Loucy (cell line): Measurements from ENCODE around the gene POLR3F.

ENCODE experiments used
- H2AFZ ChIP-seq: fragments of 200-600 bp; sonication (generic); 2 replicates; pipeline ENCODE4 v1.6.0; 2016; ENCODE audit warnings: antibody characterized with exemption, mild to moderate bottlenecking, low read length, moderate library complexity
- H3F3A ChIP-seq: fragments of 200-600 bp; 2 replicates; pipeline ENCODE4 v1.6.0; 2016; ENCODE audit warnings: antibody characterized with exemption, low read depth, mild to moderate bottlenecking
- H3K27me3 ChIP-seq: fragments of 200-600 bp; sonication (generic); 2 replicates; pipeline ENCODE4 v1.6.1; 2014; ENCODE audit warnings: low read length, mild to moderate bottlenecking; ENCODE audit not compliant: insufficient read depth, poor library complexity, severe bottlenecking
- H3K36me3 ChIP-seq: fragments of 200-600 bp; sonication (generic); 2 replicates; pipeline ENCODE4 v1.6.1; 2016; ENCODE audit warnings: low read length; ENCODE audit not compliant: insufficient read depth
- H3K4me1 ChIP-seq: fragments of 200-600 bp; sonication (generic); 2 replicates; pipeline ENCODE4 v1.5.1; 2014; ENCODE audit warnings: low read length, mild to moderate bottlenecking; ENCODE audit not compliant: insufficient read depth, poor library complexity, severe bottlenecking
- H3K4me2 ChIP-seq: fragments of 200-600 bp; sonication (generic); 2 replicates; pipeline ENCODE4 v1.6.0; 2014; ENCODE audit warnings: antibody characterized with exemption, low read length, low read depth, mild to moderate bottlenecking; ENCODE audit not compliant: poor library complexity, severe bottlenecking
- H3K4me3 ChIP-seq: fragments of 200-600 bp; sonication (generic); 2 replicates; pipeline ENCODE4 v1.5.1; 2014; ENCODE audit warnings: low read length, mild to moderate bottlenecking, mixed read lengths; ENCODE audit not compliant: poor library complexity, severe bottlenecking
- H3K79me2 ChIP-seq: fragments of 200-600 bp; sonication (generic); 2 replicates; pipeline ENCODE4 v1.6.1; 2014; ENCODE audit warnings: low read length; ENCODE audit not compliant: insufficient read depth
- H3K9ac ChIP-seq: fragments of 200-600 bp; sonication (generic); 2 replicates; pipeline ENCODE4 v1.6.0; 2014; ENCODE audit warnings: mild to moderate bottlenecking, low read depth, low read length, moderate library complexity; ENCODE audit not compliant: poor library complexity, severe bottlenecking
- H3K9me2 ChIP-seq: fragments of 200-600 bp; sonication (generic); replicated peaks from 2 replicates; pipeline ENCODE4 v1.6.1; 2016; ENCODE audit warnings: low read depth, low read length, mixed read lengths
- H3K9me3 ChIP-seq: fragments of 200-600 bp; sonication (generic); 2 replicates; pipeline ENCODE4 v1.6.1; 2014; ENCODE audit warnings: mild to moderate bottlenecking, antibody characterized with exemption, low read length, low read depth; ENCODE audit not compliant: insufficient read depth
- H4K20me1 ChIP-seq: fragments of 200-600 bp; sonication (generic); 2 replicates; pipeline ENCODE4 v1.6.0; 2014; ENCODE audit warnings: antibody characterized with exemption, low read length, mild to moderate bottlenecking; ENCODE audit not compliant: insufficient read depth, poor library complexity, severe bottlenecking
- EZH2phosphoT487 ChIP-seq: fragments of 200-600 bp; IDR thresholded peaks from 2 replicates; pipeline ENCODE4 v1.6.1; 2018; ENCODE audit warnings: antibody characterized with exemption, mild to moderate bottlenecking, moderate library complexity, borderline replicate concordance
- TF ChIP-seq, protein P1 (sequence below): fragments of 200-600 bp; sonication (generic); conservative IDR thresholded peaks from 2 replicates; pipeline ENCODE4 v1.5.1; 2014; ENCODE audit warnings: mild to moderate bottlenecking, antibody characterized with exemption, low read length

Gene POLR3F

DNA sequence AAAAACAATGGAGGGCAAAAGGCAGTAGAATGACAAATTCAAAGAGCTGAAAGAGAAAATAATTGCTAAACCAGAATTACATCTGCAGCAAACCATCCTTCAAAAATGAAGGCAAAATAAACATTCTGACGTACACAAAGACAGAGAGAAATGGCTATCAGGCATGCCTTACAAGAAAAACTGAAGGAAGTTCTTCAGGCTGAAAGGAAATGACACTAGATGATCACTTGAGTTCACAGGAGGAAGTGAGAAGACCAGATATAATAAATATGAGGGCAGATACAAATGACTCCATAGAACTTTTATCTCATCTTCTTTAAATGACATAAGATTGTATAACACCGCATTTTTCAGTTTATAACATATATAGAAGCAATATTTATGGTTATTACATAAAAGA is 30.3 kb upstream of the POLR3F start:
- peak overlapping the region; percentile 19 for H3K4me2 ChIP-seq
- H3K79me2 ChIP-seq = no peaks in the 10 kb centered on the region
- H3K9me3 ChIP-seq = no peaks in the 10 kb centered on the region
- no peaks in the 10 kb centered on the region for H3K36me3 ChIP-seq
- no peaks in the 10 kb centered on the region for H4K20me1 ChIP-seq
- peak overlapping the region; percentile 18 for H3K4me3 ChIP-seq
- H3K9ac ChIP-seq = no peak overlapping the region
- peaks cover 5% of the 10 kb centered on the region for H3K4me1 ChIP-seq
- peak overlapping the region; percentile 80 for H2AFZ ChIP-seq
- H3K27me3 ChIP-seq = no peaks in the 10 kb centered on the region
- no peaks in the 10 kb centered on the region for H3K9me2 ChIP-seq
- TF ChIP-seq EZH2phosphoT487 = no peak
- TF ChIP-seq, protein P1, sequence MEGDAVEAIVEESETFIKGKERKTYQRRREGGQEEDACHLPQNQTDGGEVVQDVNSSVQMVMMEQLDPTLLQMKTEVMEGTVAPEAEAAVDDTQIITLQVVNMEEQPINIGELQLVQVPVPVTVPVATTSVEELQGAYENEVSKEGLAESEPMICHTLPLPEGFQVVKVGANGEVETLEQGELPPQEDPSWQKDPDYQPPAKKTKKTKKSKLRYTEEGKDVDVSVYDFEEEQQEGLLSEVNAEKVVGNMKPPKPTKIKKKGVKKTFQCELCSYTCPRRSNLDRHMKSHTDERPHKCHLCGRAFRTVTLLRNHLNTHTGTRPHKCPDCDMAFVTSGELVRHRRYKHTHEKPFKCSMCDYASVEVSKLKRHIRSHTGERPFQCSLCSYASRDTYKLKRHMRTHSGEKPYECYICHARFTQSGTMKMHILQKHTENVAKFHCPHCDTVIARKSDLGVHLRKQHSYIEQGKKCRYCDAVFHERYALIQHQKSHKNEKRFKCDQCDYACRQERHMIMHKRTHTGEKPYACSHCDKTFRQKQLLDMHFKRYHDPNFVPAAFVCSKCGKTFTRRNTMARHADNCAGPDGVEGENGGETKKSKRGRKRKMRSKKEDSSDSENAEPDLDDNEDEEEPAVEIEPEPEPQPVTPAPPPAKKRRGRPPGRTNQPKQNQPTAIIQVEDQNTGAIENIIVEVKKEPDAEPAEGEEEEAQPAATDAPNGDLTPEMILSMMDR = no peak
- H3F3A ChIP-seq = no peaks in the 10 kb centered on the region

DNA sequence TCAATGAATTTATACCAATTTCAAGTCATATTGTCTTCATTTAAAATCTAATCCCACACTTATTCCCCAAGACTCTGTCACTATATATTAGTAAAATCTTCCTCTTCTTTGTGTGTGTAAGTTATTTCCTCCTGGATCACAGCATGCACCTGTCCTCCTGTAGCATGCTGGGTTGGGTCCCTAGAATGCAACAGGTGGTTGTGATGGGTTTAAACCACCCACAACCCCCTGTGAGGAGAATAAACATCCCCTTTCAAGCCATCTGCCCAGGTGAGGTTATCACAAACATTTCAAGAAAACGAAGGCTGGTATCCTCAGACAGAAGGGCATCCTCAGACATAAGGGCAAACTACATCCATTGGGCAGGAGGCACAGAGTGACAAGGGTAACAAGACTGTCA is 26.8 kb upstream of the POLR3F start:
- no peak overlapping the region for H3K4me2 ChIP-seq
- H3K9ac ChIP-seq = no peak overlapping the region
- H3K9me3 ChIP-seq = no peaks in the 10 kb centered on the region
- H3F3A ChIP-seq = no peaks in the 10 kb centered on the region
- H2AFZ ChIP-seq = no peak overlapping the region
- H3K27me3 ChIP-seq = no peaks in the 10 kb centered on the region
- H3K4me1 ChIP-seq = peaks cover 5% of the 10 kb centered on the region
- no peaks in the 10 kb centered on the region for H3K79me2 ChIP-seq
- H3K4me3 ChIP-seq = no peak overlapping the region
- no peaks in the 10 kb centered on the region for H3K9me2 ChIP-seq
- no peaks in the 10 kb centered on the region for H3K36me3 ChIP-seq
- H4K20me1 ChIP-seq = no peaks in the 10 kb centered on the region
- TF ChIP-seq, protein P1 = no peak
- TF ChIP-seq EZH2phosphoT487 = no peak

DNA sequence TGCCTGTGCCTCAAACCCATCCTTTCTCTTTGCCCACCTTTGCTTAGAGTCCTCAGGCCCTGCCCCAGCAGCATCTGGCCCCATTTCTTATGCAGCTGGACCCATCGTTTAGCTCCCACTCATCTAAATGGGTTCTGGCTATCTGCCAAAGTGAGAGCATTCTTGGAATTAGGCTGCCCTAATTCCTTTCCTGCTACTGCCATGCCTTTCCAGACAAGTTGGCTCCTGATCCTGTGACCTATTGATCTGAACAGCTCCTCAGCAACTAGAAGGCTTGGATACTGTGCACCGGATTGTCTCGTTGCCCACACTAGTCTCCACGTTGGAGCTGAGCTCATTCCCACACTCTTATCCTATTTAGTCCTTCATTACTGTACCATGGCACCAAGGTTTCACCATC is 23.3 kb upstream of the POLR3F start:
- H3F3A ChIP-seq = no peaks in the 10 kb centered on the region
- H3K9ac ChIP-seq = no peak overlapping the region
- H2AFZ ChIP-seq = no peak overlapping the region
- no peaks in the 10 kb centered on the region for H3K36me3 ChIP-seq
- no peaks in the 10 kb centered on the region for H4K20me1 ChIP-seq
- H3K4me1 ChIP-seq = no peaks in the 10 kb centered on the region
- H3K4me3 ChIP-seq = no peak overlapping the region
- H3K4me2 ChIP-seq = no peak overlapping the region
- no peaks in the 10 kb centered on the region for H3K9me3 ChIP-seq
- no peaks in the 10 kb centered on the region for H3K79me2 ChIP-seq
- TF ChIP-seq, protein P1 = no peak
- TF ChIP-seq EZH2phosphoT487 = no peak
- H3K9me2 ChIP-seq = no peaks in the 10 kb centered on the region
- no peaks in the 10 kb centered on the region for H3K27me3 ChIP-seq
